Colonic mucosa (tissue), 4 donors: ENCODE measurements around the gene MAN1A1. TPM values are rescaled to one million over a fixed set of nuclear protein-coding genes. Genes with fewer than 3 reads are reported as not detected.
"Not testable (repeated sequence)": the region's sequence is repeated elsewhere in the genome, so short reads cannot be mapped to it uniquely, and the experiment has no call there.

Source experiments
- DNase-seq: peaks from one replicate; pipeline ENCODE4 v3.0.0-alpha.2; 2020
- H3K27ac ChIP-seq: fragments of 200-600 bp; one replicate; pipeline ENCODE4 v1.8.0; 2021
- H3K27me3 ChIP-seq: fragments of 200-600 bp; one replicate; pipeline ENCODE4 v1.8.0; 2021
- H3K36me3 ChIP-seq: fragments of 200-600 bp; one replicate; pipeline ENCODE4 v1.8.0; 2021
- H3K4me1 ChIP-seq: fragments of 200-600 bp; one replicate; pipeline ENCODE4 v1.8.0; 2021; ENCODE audit warnings: mild to moderate bottlenecking
- H3K4me3 ChIP-seq: fragments of 200-600 bp; one replicate; pipeline ENCODE4 v1.8.0; 2021
- H3K9ac ChIP-seq, 2 donors: one replicate each; pipeline ENCODE4 v1.7.0; 2013; ENCODE audit warnings: control low read depth in 2 of 2, low read depth in 2 of 2, low read length in 2 of 2
- H3K9me3 ChIP-seq: fragments of 200-600 bp; one replicate; pipeline ENCODE4 v1.8.0; 2021
- CTCF ChIP-seq: fragments of 200-600 bp; IDR thresholded peaks from one replicate; pipeline ENCODE4 v1.8.0; 2022; ENCODE audit warnings: antibody characterized with exemption, mild to moderate bottlenecking
- intact Hi-C: fragments of 100-400 bp; cut with DNase I; formaldehyde crosslinking; loops from one replicate; pipeline ENCODE4 v1.14.1; 2022
- total RNA-seq, 2 donors: library from RNA; stranded (reverse); fragmentation: NEBNext Ultra II Directional in 1 of 2; extraction: Animal tissue kit (Norgen Biotek cat#: 25700) in 1 of 2; gene quantifications; one replicate each; pipeline ENCODE4 v1.2.1, GENCODE V29; 2021
- donor health status: healthy.
- donor health status: DM: no; HTN: no; CAD: no.
- donor health status: DM: no; HTN: no; CAD: no.

The MAN1A1 gene
- total RNA-seq, 2 donors from 2014 or later: 43.5 to 77.1 TPM

- Histone ChIP-seq H3K4me1 (no peaks in the 10 kb centered on the region), H3K4me3 (no peak overlapping the region), H3K9me3 (no peaks in the 10 kb centered on the region), H3K27ac (no peak overlapping the region), H3K9ac (no peak overlapping the region), H3K36me3 (no peaks in the 10 kb centered on the region), H3K27me3 (no peaks in the 10 kb centered on the region)
- no peak for TF ChIP-seq CTCF
- intact Hi-C loops: no loop called here
- DNase-seq: no peak
Observed at GRCh38 chr6:119379809-119380208, 30.2 kb upstream of the MAN1A1 start.

GRCh38 chr6:119377043-119377442 is 27.5 kb upstream of the MAN1A1 start:
- intact Hi-C loops: not testable (repeated sequence)

GRCh38 chr6:119370080-119370479 is 20.5 kb upstream of the MAN1A1 start:
- Histone ChIP-seq H3K27me3 (no peaks in the 10 kb centered on the region), H3K9ac (no peak overlapping the region), H3K36me3 (no peaks in the 10 kb centered on the region), H3K9me3 (no peaks in the 10 kb centered on the region), H3K4me1 (no peaks in the 10 kb centered on the region), H3K27ac (no peak overlapping the region), H3K4me3 (no peak overlapping the region)
- DNase-seq: no peak
- no peak for TF ChIP-seq CTCF
- intact Hi-C loops: no loop called here

More at GRCh38 chr6:119377043-119377442, 27.5 kb upstream of the MAN1A1 start:
- H3K36me3 ChIP-seq, H3K27ac ChIP-seq, H3K27me3 ChIP-seq, H3K9me3 ChIP-seq, H3K4me1 ChIP-seq, DNase-seq, H3K9ac ChIP-seq, H3K4me3 ChIP-seq: not testable (repeated sequence)

GRCh38 chr6:119368921-119369320 is 19.4 kb upstream of the MAN1A1 start:
- H3K36me3 ChIP-seq: no peaks in the 10 kb centered on the region
- DNase-seq: no peak
- TF ChIP-seq CTCF: no peak
- intact Hi-C loops: no loop called here
- H3K4me1 ChIP-seq: no peaks in the 10 kb centered on the region
- no peaks in the 10 kb centered on the region for H3K27me3 ChIP-seq
- no peaks in the 10 kb centered on the region for H3K9me3 ChIP-seq
- no peak overlapping the region for H3K4me3 ChIP-seq
- H3K27ac ChIP-seq: no peak overlapping the region
- H3K9ac ChIP-seq: no peak overlapping the region

- intact Hi-C loops: no loop called here
- no peak overlapping the region for H3K27ac ChIP-seq
- no peaks in the 10 kb centered on the region for H3K27me3 ChIP-seq
- no peak overlapping the region for H3K9ac ChIP-seq
- H3K4me3 ChIP-seq: no peak overlapping the region
- H3K9me3 ChIP-seq: no peaks in the 10 kb centered on the region
- DNase-seq: no peak
- no peaks in the 10 kb centered on the region for H3K4me1 ChIP-seq
- no peak for TF ChIP-seq CTCF
- no peaks in the 10 kb centered on the region for H3K36me3 ChIP-seq
Observed at GRCh38 chr6:119361209-119361608, 11.6 kb upstream of the MAN1A1 start.

- Histone ChIP-seq H3K36me3 (no peaks in the 10 kb centered on the region), H3K4me3 (no peak overlapping the region), H3K27ac (no peak overlapping the region), H3K4me1 (no peaks in the 10 kb centered on the region), H3K27me3 (no peaks in the 10 kb centered on the region), H3K9me3 (no peaks in the 10 kb centered on the region), H3K9ac (no peak overlapping the region)
- no peak for TF ChIP-seq CTCF
- DNase-seq: no peak
- intact Hi-C loops: no loop called here
Observed at GRCh38 chr6:119360262-119360915, 10.8 kb upstream of the MAN1A1 start.
